Mucosa of rectum (tissue), 2 donors: ENCODE results near the gene PARD3B.
"Not testable (repeated sequence)": the region's sequence is repeated elsewhere in the genome, so short reads cannot be mapped to it uniquely, and the experiment has no call there.

ENCODE experiments used
- H3K27ac ChIP-seq, 2 donors: one replicate each; pipeline ENCODE4 v1.7.0; 2013; ENCODE audit warnings: inconsistent platforms in 2 of 2, low read depth in 2 of 2, low read length in 2 of 2
- H3K27me3 ChIP-seq, 2 donors: one replicate each; pipeline ENCODE4 v1.7.0; 2013; ENCODE audit warnings: low read length in 2 of 2; ENCODE audit not compliant: control insufficient read depth in 2 of 2, insufficient read depth in 2 of 2
- H3K36me3 ChIP-seq, 2 donors: one replicate each; pipeline ENCODE4 v1.7.0; 2013; ENCODE audit warnings: low read length in 2 of 2; ENCODE audit not compliant: control insufficient read depth in 2 of 2, insufficient read depth in 2 of 2
- H3K4me1 ChIP-seq, 2 donors: one replicate each; pipeline ENCODE4 v1.7.0; 2013; ENCODE audit warnings: low read length in 2 of 2, mild to moderate bottlenecking in 1 of 2; ENCODE audit not compliant: control insufficient read depth in 2 of 2, insufficient read depth in 2 of 2
- H3K4me3 ChIP-seq, 2 donors: one replicate each; pipeline ENCODE4 v1.7.0; 2013; ENCODE audit warnings: low read length in 2 of 2
- H3K9ac ChIP-seq, 2 donors: one replicate each; pipeline ENCODE4 v1.7.0; 2013; ENCODE audit warnings: low read length in 2 of 2, low read depth in 1 of 2, mild to moderate bottlenecking in 1 of 2
- H3K9me3 ChIP-seq, 2 donors: one replicate each; pipeline ENCODE4 v1.7.0; 2013; ENCODE audit warnings: low read length in 2 of 2; ENCODE audit not compliant: control insufficient read depth in 2 of 2
- donor health status: healthy.
- donor health status: Normal muscosa, but diverticular disease.

PARD3B gene

GRCh38 chr2:205483095-205483494 lies 937.8 kb downstream of the PARD3B start:
- H3K4me3 ChIP-seq: no peak overlapping the region
- H3K36me3 ChIP-seq: no peaks in the 10 kb centered on the region
- no peak overlapping the region for H3K27ac ChIP-seq
- H3K27me3 ChIP-seq: no peaks in the 10 kb centered on the region
- no peaks in the 10 kb centered on the region for H3K9me3 ChIP-seq
- H3K4me1 ChIP-seq: no peaks in the 10 kb centered on the region
- no peak overlapping the region for H3K9ac ChIP-seq

GRCh38 chr2:205484215-205484614 lies 938.9 kb downstream of the PARD3B start:
- Histone ChIP-seq H3K9me3 (no peaks in the 10 kb centered on the region), H3K36me3 (no peaks in the 10 kb centered on the region), H3K27me3 (no peaks in the 10 kb centered on the region), H3K9ac (no peak overlapping the region), H3K4me1 (no peaks in the 10 kb centered on the region), H3K27ac (no peak overlapping the region), H3K4me3 (no peak overlapping the region)

- H3K4me3 ChIP-seq: no peak overlapping the region
Measured at GRCh38 chr2:205484764-205485163, 939.5 kb downstream of the PARD3B start.

GRCh38 chr2:205493528-205493927 lies 948.3 kb downstream of the PARD3B start:
- H3K9ac ChIP-seq, H3K4me3 ChIP-seq, H3K36me3 ChIP-seq, H3K27me3 ChIP-seq, H3K9me3 ChIP-seq, H3K27ac ChIP-seq, H3K4me1 ChIP-seq: not testable (repeated sequence)

More at GRCh38 chr2:205484764-205485163, 939.5 kb downstream of the PARD3B start:
- Histone ChIP-seq H3K27me3 (no peaks in the 10 kb centered on the region), H3K9me3 (no peaks in the 10 kb centered on the region), H3K36me3 (no peaks in the 10 kb centered on the region), H3K4me1 (no peaks in the 10 kb centered on the region), H3K27ac (no peak overlapping the region), H3K9ac (no peak overlapping the region)

GRCh38 chr2:205494537-205495235 lies 949.4 kb downstream of the PARD3B start:
- no peak overlapping the region for H3K27ac ChIP-seq
- H3K9me3 ChIP-seq: no peaks in the 10 kb centered on the region
- peaks cover 0 to 6% of the 10 kb centered on the region in 2 donors for H3K4me1 ChIP-seq
- H3K4me3 ChIP-seq: no peak overlapping the region
- H3K9ac ChIP-seq: no peak overlapping the region
- H3K36me3 ChIP-seq: no peaks in the 10 kb centered on the region
- H3K27me3 ChIP-seq: no peaks in the 10 kb centered on the region

GRCh38 chr2:205495819-205496218 lies 950.5 kb downstream of the PARD3B start:
- Histone ChIP-seq H3K9me3 (no peaks in the 10 kb centered on the region), H3K4me3 (no peak overlapping the region), H3K4me1 (peaks cover 0 to 6% of the 10 kb centered on the region in 2 donors), H3K27me3 (no peaks in the 10 kb centered on the region), H3K36me3 (no peaks in the 10 kb centered on the region), H3K9ac (no peak overlapping the region), H3K27ac (no peak overlapping the region)

GRCh38 chr2:205496370-205496769 lies 951.1 kb downstream of the PARD3B start:
- H3K4me3 ChIP-seq: no peak overlapping the region
- no peak overlapping the region for H3K27ac ChIP-seq
- peaks cover 0 to 6% of the 10 kb centered on the region in 2 donors for H3K4me1 ChIP-seq
- no peaks in the 10 kb centered on the region for H3K36me3 ChIP-seq
- no peaks in the 10 kb centered on the region for H3K9me3 ChIP-seq
- H3K9ac ChIP-seq: no peak overlapping the region
- no peaks in the 10 kb centered on the region for H3K27me3 ChIP-seq

- no peaks in the 10 kb centered on the region for H3K9me3 ChIP-seq
- H3K36me3 ChIP-seq: no peaks in the 10 kb centered on the region
- no peak overlapping the region for H3K4me3 ChIP-seq
- no peak overlapping the region for H3K27ac ChIP-seq
- H3K4me1 ChIP-seq: peaks cover 0 to 6% of the 10 kb centered on the region in 2 donors
- no peak overlapping the region for H3K9ac ChIP-seq
- H3K27me3 ChIP-seq: no peaks in the 10 kb centered on the region
Measured at GRCh38 chr2:205496772-205497171, 951.5 kb downstream of the PARD3B start.

GRCh38 chr2:205499006-205499405 lies 953.7 kb downstream of the PARD3B start:
- Histone ChIP-seq H3K9ac (no peak overlapping the region), H3K4me3 (no peak overlapping the region), H3K9me3 (no peaks in the 10 kb centered on the region), H3K27ac (no peak overlapping the region), H3K36me3 (no peaks in the 10 kb centered on the region), H3K27me3 (no peaks in the 10 kb centered on the region), H3K4me1 (peaks cover 0 to 6% of the 10 kb centered on the region in 2 donors)

GRCh38 chr2:205500065-205500464 lies 954.8 kb downstream of the PARD3B start:
- H3K27me3 ChIP-seq: no peaks in the 10 kb centered on the region
- peaks cover 0 to 6% of the 10 kb centered on the region in 2 donors for H3K4me1 ChIP-seq
- no peaks in the 10 kb centered on the region for H3K36me3 ChIP-seq
- no peaks in the 10 kb centered on the region for H3K9me3 ChIP-seq
- no peak overlapping the region for H3K27ac ChIP-seq
- no peak overlapping the region for H3K4me3 ChIP-seq
- H3K9ac ChIP-seq: no peak overlapping the region
